Measurements from ENCODE around the gene KCNK10.

GRCh38 chr14:88289996-88290395, 33.1 kb downstream of the KCNK10 start:
- TF ChIP-seq CTCF (IDR thresholded peaks at IDR 0.05 in 4 of 5, conservative IDR thresholded peaks at IDR 0.05 in 1 of 5): no peak
- no peak for TF ChIP-seq POLR2A (IDR thresholded peaks at IDR 0.05)

All from gastrocnemius medialis (tissue), 4 donors.